HG02798 (cell line): ENCODE results near the gene TGM2.
"Not testable (repeated sequence)": the region's sequence is repeated elsewhere in the genome, so short reads cannot be mapped to it uniquely, and the experiment has no call there.

Source experiments
- ATAC-seq: cut with Tn5 transposase; IDR thresholded peaks from one replicate; pipeline ENCODE4 v1.9.1; 2021; ENCODE audit warnings: mild to moderate bottlenecking; ENCODE audit not compliant: unreplicated experiment, poor library complexity

The TGM2 gene

DNA sequence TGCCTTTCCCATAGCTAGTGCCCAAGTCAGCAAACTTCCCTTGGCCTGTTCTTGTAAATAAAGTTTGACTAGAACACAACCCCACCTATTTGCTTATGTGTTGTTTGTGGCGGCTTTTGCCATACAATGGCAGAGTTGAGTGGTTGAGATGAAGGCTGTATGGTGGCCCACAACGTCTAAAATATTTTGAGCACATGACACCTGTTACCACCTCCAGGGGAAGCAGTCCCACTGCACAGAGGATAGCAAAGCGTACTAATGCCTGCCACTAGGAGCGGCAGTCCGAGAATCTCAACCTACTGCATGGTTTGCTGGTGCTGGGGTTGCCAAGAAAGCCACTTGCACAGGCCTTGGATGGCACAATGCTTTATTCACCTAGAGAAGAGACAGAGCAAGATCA lies 58.6 kb downstream of the TGM2 start:
- no peak for ATAC-seq

DNA sequence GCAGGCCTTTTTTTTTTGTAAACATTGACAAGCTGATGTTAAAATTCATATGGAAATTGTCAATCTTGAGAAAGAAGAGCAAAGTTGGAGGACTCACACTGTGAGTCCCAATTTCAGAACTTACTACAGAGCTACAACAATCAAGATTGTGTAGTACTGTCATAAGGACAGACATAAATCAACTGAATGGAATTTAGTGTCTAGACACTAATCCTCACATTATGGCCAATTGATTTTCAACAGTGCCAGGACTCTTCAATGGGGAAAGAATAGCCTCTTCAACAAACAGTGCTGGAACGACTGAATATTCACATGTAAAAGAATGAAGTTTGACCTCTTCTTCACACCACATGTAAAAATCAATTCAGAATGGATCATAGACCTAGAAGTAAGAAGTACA lies 60.8 kb downstream of the TGM2 start:
- no peak for ATAC-seq

DNA sequence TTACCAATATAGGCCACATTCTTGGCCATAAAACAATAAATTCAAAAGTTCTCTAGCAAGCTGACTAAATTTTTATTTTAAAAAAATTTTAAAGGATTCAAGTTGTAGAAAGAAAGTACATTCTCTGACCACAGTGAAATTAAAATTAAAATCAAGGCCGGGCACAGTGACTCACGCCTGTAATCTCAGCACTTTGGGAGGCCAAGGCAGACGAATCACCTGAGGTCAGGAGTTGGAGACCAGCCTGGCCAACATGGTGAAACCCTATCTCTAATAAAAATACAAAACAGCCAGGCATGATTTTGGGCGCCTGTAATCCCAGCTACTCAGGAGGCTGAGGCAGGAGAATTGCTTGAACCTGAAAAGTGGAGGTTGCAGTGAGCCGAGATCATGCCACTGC lies 62.9 kb downstream of the TGM2 start:
- ATAC-seq = not testable (repeated sequence)

DNA sequence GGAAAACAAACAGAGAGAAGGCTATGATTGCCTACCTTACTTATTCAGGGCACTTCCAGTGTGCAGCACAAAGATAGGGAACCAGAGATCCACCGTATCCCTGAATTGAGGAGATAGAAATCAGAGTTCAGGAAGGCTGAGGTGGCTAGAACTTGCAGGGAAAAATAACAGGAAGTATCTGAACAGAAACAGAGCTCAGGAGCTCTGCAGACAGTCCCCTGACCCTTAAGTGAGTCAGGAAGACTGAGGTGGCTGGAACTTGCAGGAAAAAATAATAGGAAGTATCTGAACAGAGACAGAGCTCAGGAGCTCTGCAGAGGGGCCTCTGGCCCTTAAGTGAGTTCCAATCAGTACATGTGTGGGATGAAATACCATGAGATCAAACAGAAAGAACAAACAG lies 66.1 kb downstream of the TGM2 start:
- ATAC-seq = no peak

DNA sequence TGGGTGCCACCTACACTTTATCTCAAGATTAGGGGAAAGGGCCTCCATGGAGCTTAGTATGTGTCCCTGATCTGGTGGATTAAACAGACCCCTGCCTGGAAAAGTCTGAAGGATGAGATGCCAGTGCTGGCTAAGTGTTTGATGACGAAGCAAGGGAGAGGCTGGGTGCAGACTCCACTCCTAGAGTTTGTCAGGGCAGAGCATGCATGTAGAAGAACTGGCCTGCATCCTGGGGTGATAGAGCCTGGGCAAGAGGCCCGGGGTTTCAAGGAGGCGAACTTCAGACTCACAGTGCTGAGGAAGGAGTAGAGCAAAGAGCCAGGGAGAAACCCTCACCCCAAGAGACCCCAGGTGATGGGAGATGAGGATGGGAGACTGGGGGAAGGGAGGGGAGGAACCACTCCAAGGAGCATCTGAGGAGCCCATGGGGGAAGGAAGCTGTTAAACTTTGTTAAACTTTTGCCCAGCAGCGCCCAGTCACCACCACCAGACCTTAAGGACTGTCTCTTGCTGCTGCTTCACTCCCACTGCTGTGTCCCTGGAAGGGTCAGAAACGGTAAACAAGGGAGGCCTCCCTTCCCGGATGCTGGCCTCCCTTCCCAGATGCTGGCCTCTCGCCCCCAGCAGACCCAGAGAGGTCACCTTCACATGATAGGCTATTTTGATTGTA lies 69.9 kb downstream of the TGM2 start:
- ATAC-seq = no peak

DNA sequence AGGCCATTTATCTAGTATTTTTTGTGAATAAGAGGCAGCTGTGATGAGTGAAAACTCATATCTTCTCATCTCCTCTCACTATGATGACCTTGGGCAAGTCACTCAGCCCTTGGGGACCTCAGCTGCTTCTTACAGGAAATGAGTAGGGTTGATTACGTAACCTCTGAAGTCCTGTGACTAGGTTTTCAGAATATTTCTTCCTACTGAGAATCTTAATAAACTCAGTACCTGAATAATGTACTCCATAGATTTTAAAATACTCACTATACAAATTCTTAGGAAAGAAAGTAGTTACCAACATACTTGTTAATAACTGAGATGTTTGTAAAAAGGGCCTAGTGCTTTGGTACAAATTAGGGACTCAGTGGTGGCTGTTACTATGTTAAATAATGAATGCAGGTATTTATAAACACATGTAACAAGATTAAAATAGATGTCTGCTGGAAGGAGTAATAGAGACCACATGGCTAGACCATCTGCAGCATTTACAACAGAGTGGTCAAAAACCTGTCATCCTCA lies 70.6 kb downstream of the TGM2 start:
- ATAC-seq = peak; percentile 75

DNA sequence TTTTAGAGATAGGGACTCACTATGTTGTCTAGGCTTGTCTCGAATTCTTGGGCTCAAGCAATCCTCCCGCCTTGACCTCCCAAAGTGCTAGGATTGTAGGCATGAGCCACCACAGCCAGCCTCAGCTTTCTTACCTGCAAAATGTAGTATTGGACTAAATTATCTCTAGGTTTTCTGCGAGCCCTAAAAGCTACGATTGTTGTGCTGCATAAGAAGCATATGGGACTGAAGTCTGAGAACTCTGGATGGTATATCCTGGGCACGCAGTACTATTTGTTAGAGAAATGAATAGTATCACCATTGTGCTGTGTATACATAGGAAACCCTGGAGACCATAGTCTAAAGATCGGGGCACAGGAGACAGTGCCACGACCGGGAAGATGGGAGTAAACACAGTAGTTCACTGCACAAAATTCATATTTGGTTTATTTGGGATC lies 71.4 kb downstream of the TGM2 start:
- ATAC-seq = no peak

DNA sequence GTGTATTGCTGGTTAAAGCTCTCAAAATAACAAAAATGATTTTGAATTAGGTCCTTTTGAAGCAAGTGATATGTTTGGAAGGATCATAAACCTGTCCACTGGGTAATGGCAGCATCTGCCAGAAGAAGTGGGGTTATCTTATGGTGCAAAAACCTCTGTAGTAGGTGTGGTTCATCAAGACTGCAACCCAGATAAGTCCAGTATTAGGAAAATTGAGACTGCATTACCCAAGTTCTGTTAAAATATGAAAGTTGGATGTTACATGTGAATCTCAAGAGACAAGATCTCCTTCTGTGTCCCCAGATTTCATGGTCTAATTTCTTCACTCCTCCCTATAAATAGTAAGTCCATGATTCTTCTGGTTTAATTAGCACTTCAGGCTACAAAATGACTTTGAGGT lies 72.2 kb downstream of the TGM2 start:
- ATAC-seq = no peak

DNA sequence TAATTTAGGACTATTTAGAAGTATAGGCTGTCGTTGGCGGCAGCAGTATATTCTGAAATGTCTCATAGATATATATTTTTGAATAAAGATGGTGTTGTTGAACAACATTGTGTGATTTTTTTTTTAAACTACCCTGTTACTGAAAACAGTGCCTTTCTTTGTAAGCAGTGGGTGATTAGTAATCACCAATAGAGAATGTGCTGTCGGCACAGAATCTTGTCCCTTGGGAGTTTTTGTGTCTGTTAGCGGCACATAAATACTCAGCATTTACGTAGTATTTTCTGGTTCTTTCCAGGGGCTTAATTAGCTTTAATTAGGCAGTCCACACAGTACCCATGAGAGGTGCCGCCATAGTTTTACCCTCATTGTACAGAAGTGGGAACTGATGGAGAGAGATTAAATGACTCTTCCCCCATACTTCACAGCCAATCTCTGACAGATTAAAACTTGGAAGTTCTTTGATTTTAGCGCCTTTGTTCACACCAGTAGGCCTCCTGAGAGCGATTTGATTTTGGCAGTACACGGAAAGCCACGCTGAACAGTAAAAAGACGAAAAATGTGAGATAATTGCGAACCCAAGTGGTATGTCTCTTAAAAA lies 72.7 kb downstream of the TGM2 start:
- no peak for ATAC-seq

DNA sequence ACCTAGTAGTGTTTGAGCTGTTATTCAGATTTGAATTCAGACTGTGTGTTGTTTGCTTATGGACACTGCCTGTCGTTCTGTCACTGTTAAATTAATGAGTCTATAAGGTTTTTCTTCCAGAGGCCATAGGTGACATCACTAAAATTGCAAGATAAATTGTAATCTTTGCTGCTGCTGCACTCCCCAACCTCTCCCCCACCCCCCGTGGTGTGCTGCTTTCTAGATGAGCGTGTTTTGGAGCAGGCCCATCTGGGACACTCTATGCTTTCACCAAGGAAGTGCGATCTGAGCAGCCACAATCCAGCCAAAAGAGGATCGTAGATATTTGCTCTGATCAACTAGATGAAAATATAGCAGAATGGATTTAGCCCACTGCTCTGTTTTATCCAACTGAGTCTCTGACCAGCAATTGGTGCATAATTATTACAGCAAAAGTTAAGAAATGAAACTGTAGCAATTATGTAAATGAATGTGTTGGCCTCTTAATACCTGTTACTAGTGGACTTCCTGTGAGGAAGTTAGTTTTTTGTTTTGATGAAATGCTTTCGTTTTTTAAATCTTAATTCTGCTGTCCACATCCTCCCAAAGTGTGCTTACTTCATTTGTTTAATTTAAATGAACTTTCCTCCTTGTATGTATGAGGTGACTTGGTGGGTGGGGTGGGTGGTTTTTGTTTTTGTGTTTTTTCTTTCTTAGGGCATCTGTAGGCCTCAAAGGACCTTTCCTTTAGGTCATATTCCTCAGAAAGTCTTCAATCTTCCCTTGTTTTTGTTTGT lies 73.4 kb downstream of the TGM2 start:
- no peak for ATAC-seq

DNA sequence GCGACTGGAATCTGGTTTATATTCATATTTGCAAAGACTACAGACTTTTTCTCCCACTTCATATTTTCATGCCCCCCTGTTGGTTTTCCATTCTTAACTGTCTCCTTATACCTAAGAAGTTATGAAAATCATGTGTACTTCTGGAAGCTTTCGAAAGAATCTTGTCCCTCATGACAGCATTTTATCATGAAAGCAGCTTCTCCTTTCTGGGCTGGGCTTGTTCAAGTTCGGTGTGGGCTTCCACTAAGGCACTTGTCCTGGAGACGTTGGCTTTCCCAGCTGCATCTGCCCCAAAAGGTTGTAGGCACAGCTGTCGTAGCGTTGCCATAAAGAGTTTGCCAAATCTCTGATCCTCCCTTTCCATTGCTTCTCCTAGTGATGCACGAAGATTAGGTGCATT lies 75.0 kb downstream of the TGM2 start:
- ATAC-seq = no peak

DNA sequence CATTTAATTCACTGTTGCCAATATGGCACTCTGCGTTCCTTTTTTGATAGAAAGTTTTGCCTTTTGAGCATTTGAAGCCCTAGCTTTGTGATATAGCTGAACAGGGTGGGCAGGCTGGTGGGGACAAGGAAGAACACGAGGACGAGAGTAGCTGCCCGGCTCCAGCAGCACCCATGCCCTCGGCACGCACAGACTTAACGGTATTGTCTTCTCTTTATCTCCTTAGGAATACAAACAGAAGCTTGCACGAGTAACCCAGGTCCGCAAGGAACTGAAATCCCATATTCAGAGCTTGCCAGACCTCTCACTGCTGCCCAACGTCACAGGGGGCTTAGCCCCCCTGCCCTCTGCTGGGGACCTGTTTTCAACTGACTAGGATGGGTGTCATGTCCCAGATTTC lies 75.6 kb downstream of the TGM2 start:
- ATAC-seq = no peak

DNA sequence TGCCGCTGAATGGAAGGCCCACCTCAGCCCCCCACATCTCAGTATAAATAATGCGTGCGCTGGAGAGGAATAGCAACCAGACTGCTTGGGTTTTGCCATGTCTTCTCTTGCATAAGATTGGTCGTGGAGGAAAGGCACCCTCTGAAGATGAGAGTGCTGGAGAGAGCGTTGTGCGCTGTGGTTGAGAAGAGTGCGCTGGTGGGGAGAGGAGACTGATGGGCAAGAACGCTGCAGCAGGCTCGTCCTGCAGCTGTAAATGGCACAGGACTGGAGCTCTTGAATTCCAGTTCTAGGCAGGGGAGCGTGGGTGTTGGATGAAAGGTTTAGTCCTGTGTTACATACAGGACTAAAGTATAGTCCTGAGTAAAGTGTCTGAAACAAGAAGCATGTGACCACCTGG lies 80.0 kb downstream of the TGM2 start:
- ATAC-seq = no peak

DNA sequence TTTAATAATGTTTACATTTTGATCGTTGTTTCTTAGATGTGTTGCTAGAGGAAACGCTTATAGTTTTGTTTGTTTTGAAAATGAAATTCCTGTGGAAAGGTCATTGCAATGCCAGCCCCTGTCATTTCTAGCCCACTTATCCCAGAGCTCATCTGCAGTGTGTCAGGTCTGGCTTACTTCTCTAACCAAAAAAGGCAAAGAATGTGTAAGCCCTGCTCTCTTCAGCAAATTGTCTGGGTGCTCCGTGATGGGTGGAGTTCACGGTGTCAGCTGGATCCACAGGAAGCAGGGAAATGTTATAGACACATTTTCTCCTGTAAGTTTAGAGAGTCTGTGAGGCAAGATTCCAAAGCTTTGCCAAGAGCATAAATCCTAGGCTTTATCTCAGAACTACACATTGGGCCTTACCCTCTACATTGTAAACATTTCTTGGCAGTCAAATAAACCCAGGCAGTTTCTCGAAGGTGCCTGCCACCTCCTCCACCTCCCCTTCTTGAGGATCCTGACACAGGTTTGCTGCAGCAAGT lies 80.6 kb downstream of the TGM2 start:
- no peak for ATAC-seq

DNA sequence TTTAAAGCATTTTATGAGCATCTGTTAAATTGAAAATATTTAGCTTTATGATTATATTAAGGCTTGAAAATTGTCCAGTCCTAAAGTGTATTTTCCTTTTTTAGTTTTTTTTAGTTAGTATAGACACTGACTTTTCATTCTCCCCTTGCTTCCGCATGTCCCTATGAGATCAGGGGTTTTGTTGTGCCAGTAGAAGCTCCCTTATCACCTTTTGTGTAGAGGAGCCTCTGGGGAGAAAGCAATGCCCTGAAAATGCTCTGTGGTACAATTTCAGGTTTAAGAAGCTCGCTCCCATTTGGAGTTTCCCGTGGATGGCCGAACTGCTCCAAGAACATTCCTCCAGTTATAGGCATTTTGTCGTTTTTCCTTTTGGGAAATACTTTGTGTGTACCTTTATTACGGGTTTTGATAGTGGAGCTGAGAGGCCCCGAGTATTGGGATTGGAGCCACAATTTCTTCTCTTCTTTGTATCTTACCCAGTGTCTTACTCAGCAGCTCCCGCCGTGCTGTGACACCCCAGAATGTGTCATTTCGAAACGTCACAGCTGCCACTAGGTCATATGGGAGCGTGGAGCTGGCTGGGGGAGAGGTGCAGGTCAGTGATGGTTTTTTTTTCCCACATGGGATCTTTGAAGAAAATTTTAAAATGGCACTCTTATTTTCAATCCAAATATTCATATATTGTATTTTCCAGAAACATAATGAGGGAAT lies 81.6 kb downstream of the TGM2 start:
- ATAC-seq = no peak

DNA sequence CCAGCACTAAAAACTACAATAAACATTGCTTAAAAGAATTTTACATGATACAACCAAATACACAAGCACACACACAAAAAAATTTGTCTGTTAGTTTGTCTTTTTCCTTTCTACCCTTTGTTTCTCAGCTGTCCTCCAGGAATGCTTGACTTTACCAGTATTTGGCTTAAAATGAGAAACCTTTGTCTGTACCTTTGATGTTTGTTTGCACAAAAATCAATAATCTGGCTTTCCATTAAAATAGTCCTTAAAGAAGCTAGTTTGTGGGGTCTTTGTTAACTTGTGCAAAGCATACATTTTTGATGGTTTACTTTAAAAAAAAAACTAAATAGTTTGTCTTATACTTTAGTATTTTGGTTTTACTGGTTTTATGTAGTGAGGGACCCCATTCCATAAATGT lies 82.2 kb downstream of the TGM2 start:
- ATAC-seq = no peak

DNA sequence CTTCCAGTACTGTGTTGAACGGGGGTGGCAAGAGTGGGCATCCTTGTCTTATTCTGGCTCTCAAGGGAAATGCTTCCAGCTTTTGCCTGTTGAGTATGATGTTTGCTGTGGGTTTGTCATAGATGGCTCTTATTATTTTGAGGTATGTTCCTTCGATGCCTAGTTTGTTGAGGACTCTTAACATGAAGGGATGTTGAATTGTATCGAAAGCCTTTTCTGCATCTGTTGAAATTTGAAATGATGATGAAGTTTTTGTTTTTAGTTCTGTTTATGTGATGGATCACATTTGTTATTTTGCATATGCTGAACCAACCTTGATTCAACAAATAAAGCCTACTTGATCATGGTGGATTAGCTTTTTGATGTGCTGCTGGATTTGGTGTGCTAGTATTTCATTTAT lies 83.5 kb downstream of the TGM2 start:
- no peak for ATAC-seq

DNA sequence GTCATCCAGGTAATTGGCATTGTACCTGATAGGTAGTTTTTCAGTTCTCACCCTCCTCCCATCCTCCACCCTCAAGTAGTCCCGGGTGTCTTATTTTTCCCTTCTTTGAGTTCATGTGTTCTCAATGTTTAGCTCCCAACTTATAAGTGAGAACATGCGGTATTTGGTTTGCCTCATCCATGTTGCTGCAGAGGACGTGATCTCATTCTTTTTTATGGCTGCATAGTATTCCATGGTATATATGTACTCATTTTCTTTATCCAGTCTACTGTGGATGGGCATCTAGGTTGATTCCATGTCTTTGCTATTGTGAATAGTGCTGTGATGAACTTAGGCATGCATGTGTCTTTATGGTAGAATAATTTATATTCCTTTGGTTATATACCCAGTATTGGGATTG lies 85.7 kb downstream of the TGM2 start:
- ATAC-seq = no peak

DNA sequence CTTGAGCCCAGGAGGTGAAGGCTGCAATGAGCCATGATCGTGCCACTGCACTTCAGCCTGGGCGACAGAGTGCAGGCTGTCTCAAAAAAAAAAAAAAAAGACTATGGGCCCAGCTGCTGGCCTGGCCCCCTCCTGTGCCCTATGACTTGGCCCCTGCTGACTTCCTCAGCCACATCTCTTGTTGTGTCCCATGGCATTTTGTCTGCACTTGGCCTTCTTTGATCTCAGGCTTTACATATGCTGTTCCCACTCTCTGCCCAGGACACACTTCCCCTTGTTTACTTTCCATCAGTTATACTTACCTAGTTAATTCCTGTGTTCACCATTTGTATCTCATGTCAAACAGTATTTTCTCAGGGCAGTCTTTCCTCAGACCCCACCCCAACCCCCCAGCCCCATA lies 87.0 kb downstream of the TGM2 start:
- no peak for ATAC-seq
